Stimulated activated CD4-positive, alpha-beta T cell treated with anti-CD3 and anti-CD28 coated beads, TNF-alpha, amount 100 ng/mL, for 48 hours (primary cell): ENCODE results near the gene OR4D10.

Source experiments
- DNase-seq, 3 donors: peaks; one replicate each; pipeline ENCODE4 v3.0.0-alpha.2; 2020; ENCODE audit warnings: low read depth in 3 of 3

OR4D10 gene

GRCh38 chr11:59523541-59523940, 50.4 kb downstream of the OR4D10 start:
- no peak for DNase-seq

- no peak for DNase-seq
Observed at GRCh38 chr11:59528711-59529110, 55.6 kb downstream of the OR4D10 start.
